H1 (cell line): Measurements from ENCODE around the gene RNF187.

ENCODE experiments used
- CEBPB ChIP-seq: IDR thresholded peaks from 2 replicates; pipeline ENCODE4 v1.6.1; 2012; ENCODE audit warnings: low read depth, low read length
- CTBP2 ChIP-seq: IDR thresholded peaks from 2 replicates; pipeline ENCODE4 v1.7.0; 2011; ENCODE audit warnings: borderline replicate concordance, mild to moderate bottlenecking, moderate library complexity, mixed read lengths, low read length; ENCODE audit not compliant: insufficient read depth, insufficient read length
- EP300 ChIP-seq, 2 experiments: IDR thresholded peaks; 1 replicate in 1 of 2; 2 replicates in 1 of 2; pipeline ENCODE4 v1.6.1; 2011 to 2012; ENCODE audit warnings: low read depth in 2 of 2, low read length in 2 of 2, mild to moderate bottlenecking in 2 of 2, borderline replicate concordance in 1 of 2, inconsistent platforms in 1 of 2, moderate library complexity in 1 of 2
- EZH2 ChIP-seq: fragments of 200-600 bp; sonication (generic); IDR thresholded peaks from 2 replicates; pipeline ENCODE4 v1.7.1; 2012; ENCODE audit warnings: low read depth, mild to moderate bottlenecking, moderate library complexity, low read length, inconsistent platforms; ENCODE audit not compliant: severe bottlenecking
- FOSL1 ChIP-seq: IDR thresholded peaks from 2 replicates; pipeline ENCODE4 v1.6.1; 2011; ENCODE audit warnings: mild to moderate bottlenecking, low read depth, low read length, moderate library complexity; ENCODE audit not compliant: insufficient read depth
- HDAC6 ChIP-seq: IDR thresholded peaks from one replicate; pipeline ENCODE4 v1.7.1; 2012; ENCODE audit warnings: low read depth, mild to moderate bottlenecking, inconsistent platforms, low read length, moderate library complexity
- JUN ChIP-seq: IDR thresholded peaks from 2 replicates; pipeline ENCODE4 v1.6.1; 2011; ENCODE audit warnings: low read depth, mild to moderate bottlenecking, improper control_type of control experiment, low read length
- JUND ChIP-seq: IDR thresholded peaks from 2 replicates; pipeline ENCODE4 v1.6.1; 2011; ENCODE audit warnings: mild to moderate bottlenecking, improper control_type of control experiment, low read length
- KDM4A ChIP-seq: IDR thresholded peaks from one replicate; pipeline ENCODE4 v1.7.1; 2012; ENCODE audit warnings: low read depth, mild to moderate bottlenecking, moderate library complexity, low read length, inconsistent platforms; ENCODE audit not compliant: severe bottlenecking
- POLR2A ChIP-seq, 2 experiments: IDR thresholded peaks; 1 replicate in 1 of 2; 2 replicates in 1 of 2; pipeline ENCODE4 v1.6.1; 2011; ENCODE audit warnings: low read depth in 2 of 2, low read length in 2 of 2, mild to moderate bottlenecking in 2 of 2; ENCODE audit errors: control extremely low read depth in 1 of 2
- RNF2 ChIP-seq: fragments of 200-900, 300-1000 bp; sonication (generic); IDR thresholded peaks from 2 replicates; pipeline ENCODE4 v1.7.1; 2016; ENCODE audit warnings: borderline replicate concordance, low read depth, mild to moderate bottlenecking, antibody characterized with exemption, low read length; ENCODE audit not compliant: poor library complexity, severe bottlenecking; ENCODE audit errors: missing control alignments
- SIX5 ChIP-seq: IDR thresholded peaks from 2 replicates; pipeline ENCODE4 v1.6.1; 2011; ENCODE audit warnings: mild to moderate bottlenecking, low read depth, low read length
- TF ChIP-seq, protein P1 (sequence below), 3 experiments: IDR thresholded peaks; 1 replicate in 2 of 3; 2 replicates in 1 of 3; pipeline versions ENCODE4 v1.5.1 to v1.6.1; 2011; ENCODE audit warnings: low read length in 3 of 3, mild to moderate bottlenecking in 3 of 3, inconsistent platforms in 2 of 3, low read depth in 1 of 3, moderate library complexity in 1 of 3; ENCODE audit not compliant: insufficient read depth in 1 of 3; ENCODE audit errors: control extremely low read depth in 1 of 3

DNA sequence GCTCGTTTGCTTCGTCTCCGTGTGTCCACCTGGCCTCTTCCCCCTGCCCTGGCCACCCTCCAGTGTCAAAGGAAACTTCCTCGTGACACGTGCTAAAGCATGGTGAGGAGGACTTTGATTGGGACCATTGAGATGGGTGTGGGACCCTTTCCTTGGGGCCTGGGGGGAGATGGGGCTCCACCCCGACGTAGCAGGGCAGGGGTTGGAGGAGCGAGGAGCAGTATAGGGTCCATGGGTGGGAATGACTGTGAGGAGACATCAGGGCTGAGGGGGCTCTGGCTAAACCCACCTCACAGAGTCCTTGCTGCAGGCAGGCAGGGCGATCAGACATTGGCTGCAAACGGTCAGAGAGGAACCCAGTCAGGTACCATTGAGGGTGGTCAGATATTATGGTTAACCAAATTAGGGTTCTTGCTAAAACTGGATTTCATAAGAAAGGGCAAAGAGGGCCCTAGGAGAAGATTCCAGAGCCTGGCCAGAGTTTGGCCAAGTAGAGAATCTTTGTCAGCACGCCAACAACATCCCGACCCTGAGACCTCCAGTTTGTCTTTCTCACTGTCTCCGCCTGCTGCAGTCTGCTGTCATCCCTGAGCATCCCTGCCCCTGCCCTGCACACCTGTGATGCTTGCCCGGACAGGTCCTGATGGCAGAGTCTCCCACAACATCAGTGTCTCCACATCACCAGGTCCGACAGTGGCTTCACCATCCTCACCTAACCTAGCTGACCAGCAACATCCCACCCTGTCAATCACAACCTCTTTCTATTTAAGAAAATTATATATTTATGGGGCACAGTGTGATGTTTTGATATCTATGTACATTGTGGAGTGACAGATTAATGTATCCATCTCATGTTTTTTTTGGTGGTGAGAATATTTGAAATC, 8.0 kb downstream of the RNF187 start:
- TF ChIP-seq, protein P1, sequence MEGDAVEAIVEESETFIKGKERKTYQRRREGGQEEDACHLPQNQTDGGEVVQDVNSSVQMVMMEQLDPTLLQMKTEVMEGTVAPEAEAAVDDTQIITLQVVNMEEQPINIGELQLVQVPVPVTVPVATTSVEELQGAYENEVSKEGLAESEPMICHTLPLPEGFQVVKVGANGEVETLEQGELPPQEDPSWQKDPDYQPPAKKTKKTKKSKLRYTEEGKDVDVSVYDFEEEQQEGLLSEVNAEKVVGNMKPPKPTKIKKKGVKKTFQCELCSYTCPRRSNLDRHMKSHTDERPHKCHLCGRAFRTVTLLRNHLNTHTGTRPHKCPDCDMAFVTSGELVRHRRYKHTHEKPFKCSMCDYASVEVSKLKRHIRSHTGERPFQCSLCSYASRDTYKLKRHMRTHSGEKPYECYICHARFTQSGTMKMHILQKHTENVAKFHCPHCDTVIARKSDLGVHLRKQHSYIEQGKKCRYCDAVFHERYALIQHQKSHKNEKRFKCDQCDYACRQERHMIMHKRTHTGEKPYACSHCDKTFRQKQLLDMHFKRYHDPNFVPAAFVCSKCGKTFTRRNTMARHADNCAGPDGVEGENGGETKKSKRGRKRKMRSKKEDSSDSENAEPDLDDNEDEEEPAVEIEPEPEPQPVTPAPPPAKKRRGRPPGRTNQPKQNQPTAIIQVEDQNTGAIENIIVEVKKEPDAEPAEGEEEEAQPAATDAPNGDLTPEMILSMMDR (IDR thresholded peaks at IDR 0.05; ENCODE audit: control extremely low read depth in 1 of 3, insufficient read depth in 1 of 3, low read depth in 1 of 3, low read length in 3 of 3), result no peak
- TF ChIP-seq RNF2 (no peak), CTBP2 (no peak), CEBPB (no peak), JUN (no peak), HDAC6 (no peak), EZH2 (no peak), SIX5 (no peak), EP300 (IDR thresholded peaks at IDR 0.05; ENCODE audit: borderline replicate concordance in 1 of 2, low read depth in 2 of 2, low read length in 2 of 2) (no peak), POLR2A (IDR thresholded peaks at IDR 0.05; ENCODE audit: control extremely low read depth in 1 of 2, low read depth in 2 of 2, low read length in 2 of 2) (no peak), JUND (no peak), FOSL1 (no peak), KDM4A (no peak)
